Measurements from ENCODE around the gene SRP72. TPM values are rescaled to one million over a fixed set of nuclear protein-coding genes. Genes with fewer than 3 reads are reported as not detected.
"Not testable (repeated sequence)": the region's sequence is repeated elsewhere in the genome, so short reads cannot be mapped to it uniquely, and the experiment has no call there.

SRP72 gene
- total and polyA plus RNA-seq, 2 donors (not counting 1 experiment from before 2014, with no cell fraction given) = 51.9 to 111 TPM

DNA sequence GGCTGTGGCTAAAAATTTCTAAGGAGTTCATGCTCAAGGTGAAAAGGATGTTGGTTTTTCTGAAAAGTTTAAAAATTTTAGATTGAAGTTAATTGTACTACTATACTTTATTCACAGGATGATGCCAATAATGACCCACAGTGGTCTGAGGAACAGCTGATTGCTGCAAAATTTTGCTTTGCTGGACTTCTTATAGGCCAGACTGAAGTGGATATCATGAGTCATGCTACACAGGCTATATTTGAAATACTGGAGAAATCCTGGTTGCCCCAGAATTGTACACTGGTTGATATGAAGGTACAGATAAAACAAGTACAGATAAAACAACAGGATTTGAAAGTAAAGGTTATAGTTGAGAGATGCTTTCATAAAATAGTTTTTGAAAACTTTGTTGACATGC, 19.1 kb upstream of the SRP72 start:
- no peak overlapping the region for H3K27ac ChIP-seq (ENCODE audit: low read length in 2 of 2)
- no peak for ATAC-seq (ENCODE audit: low read depth)
- no peaks in the 10 kb centered on the region for H3K4me1 ChIP-seq (ENCODE audit: control insufficient read depth in 2 of 2, insufficient read depth in 2 of 2, low read length in 2 of 2)
- TF ChIP-seq EZH2 (IDR thresholded peaks at IDR 0.05; ENCODE audit: borderline replicate concordance, insufficient read depth, low read depth, low read length, poor library complexity, severe bottlenecking) = no peak
- TF ChIP-seq, protein P1, sequence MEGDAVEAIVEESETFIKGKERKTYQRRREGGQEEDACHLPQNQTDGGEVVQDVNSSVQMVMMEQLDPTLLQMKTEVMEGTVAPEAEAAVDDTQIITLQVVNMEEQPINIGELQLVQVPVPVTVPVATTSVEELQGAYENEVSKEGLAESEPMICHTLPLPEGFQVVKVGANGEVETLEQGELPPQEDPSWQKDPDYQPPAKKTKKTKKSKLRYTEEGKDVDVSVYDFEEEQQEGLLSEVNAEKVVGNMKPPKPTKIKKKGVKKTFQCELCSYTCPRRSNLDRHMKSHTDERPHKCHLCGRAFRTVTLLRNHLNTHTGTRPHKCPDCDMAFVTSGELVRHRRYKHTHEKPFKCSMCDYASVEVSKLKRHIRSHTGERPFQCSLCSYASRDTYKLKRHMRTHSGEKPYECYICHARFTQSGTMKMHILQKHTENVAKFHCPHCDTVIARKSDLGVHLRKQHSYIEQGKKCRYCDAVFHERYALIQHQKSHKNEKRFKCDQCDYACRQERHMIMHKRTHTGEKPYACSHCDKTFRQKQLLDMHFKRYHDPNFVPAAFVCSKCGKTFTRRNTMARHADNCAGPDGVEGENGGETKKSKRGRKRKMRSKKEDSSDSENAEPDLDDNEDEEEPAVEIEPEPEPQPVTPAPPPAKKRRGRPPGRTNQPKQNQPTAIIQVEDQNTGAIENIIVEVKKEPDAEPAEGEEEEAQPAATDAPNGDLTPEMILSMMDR (IDR thresholded peaks at IDR 0.05) = no peak
- peaks cover 4 to 35% of the 10 kb centered on the region in 2 experiments for H3K36me3 ChIP-seq (replicated peaks in 1 of 2; ENCODE audit: control extremely low read depth in 1 of 2, control insufficient read depth in 1 of 2, extremely low read depth in 1 of 2, insufficient read depth in 2 of 2, low read length in 1 of 2)
- intact Hi-C loops (cut with micrococcal nuclease) = no loop called here
- ChIA-PET POLR2A (no interaction called here), CTCF (no interaction called here)
- H3K9me3 ChIP-seq (ENCODE audit: control extremely low read depth in 1 of 3, control insufficient read depth in 2 of 3, insufficient read depth in 1 of 3, low read length in 2 of 3) = no peaks in the 10 kb centered on the region
- H3K4me1 Mint-ChIP-seq = no peaks in the 10 kb centered on the region
- no peak overlapping the region for H3K9ac ChIP-seq (ENCODE audit: low read length)
- no peak overlapping the region for H3K4me3 ChIP-seq (ENCODE audit: control extremely low read depth in 1 of 5, extremely low read depth in 1 of 5, insufficient read depth in 1 of 5, low read depth in 2 of 5, low read length in 4 of 5)
- H3K4me2 ChIP-seq (replicated peaks; ENCODE audit: low read depth, low read length, poor library complexity, severe bottlenecking) = no peak overlapping the region
- no peak overlapping the region for H3K27ac Mint-ChIP-seq
- no peaks in the 10 kb centered on the region for H3K27me3 ChIP-seq (replicated peaks in 1 of 4; ENCODE audit: control extremely low read depth in 1 of 4, control insufficient read depth in 3 of 4, insufficient read depth in 4 of 4, low read length in 3 of 4)
- H3K27me3 Mint-ChIP-seq = no peaks in the 10 kb centered on the region
- DNase-seq = no peak
- no peaks in the 10 kb centered on the region for H3K9me3 Mint-ChIP-seq (ENCODE audit: insufficient read depth)
- H3K79me2 ChIP-seq (ENCODE audit: control insufficient read depth, insufficient read depth, low read length) = peaks cover 11% of the 10 kb centered on the region
- no peak overlapping the region for H2AFZ ChIP-seq (ENCODE audit: insufficient read depth, low read depth, low read length, poor library complexity, severe bottlenecking)
- no peaks in the 10 kb centered on the region for H4K20me1 ChIP-seq (ENCODE audit: control insufficient read depth, insufficient read depth, low read length, poor library complexity, severe bottlenecking)
- no peak overlapping the region for H3K4me3 Mint-ChIP-seq

DNA sequence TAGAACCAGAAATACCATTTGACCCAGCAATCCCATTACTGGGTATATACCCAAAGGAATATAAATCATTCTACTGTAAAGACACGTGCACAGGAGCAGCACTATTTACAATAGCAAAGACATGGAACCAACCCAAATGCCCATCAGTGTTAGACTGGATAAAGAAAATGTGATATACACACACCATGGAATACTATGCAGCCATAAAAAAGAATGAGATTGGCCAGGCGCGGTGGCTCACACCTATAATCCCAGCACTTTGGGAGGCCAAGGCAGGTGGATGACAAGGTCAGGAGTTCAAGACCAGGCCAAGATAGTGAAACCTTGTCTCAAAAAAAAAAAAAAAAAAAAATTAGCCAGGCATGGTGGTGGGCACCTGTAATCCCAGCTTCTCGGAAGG, 17.9 kb upstream of the SRP72 start:
- H3K36me3 ChIP-seq (replicated peaks in 1 of 2; ENCODE audit: control extremely low read depth in 1 of 2, control insufficient read depth in 1 of 2, extremely low read depth in 1 of 2, insufficient read depth in 2 of 2, low read length in 1 of 2) = peaks cover 4 to 37% of the 10 kb centered on the region in 2 experiments
- H3K4me2 ChIP-seq (replicated peaks; ENCODE audit: low read depth, low read length, poor library complexity, severe bottlenecking); H3K4me3 Mint-ChIP-seq; H3K27me3 Mint-ChIP-seq; H3K9ac ChIP-seq (ENCODE audit: low read length); H3K9me3 ChIP-seq (ENCODE audit: control extremely low read depth in 1 of 3, control insufficient read depth in 2 of 3, insufficient read depth in 1 of 3, low read length in 2 of 3); H3K9me3 Mint-ChIP-seq (ENCODE audit: insufficient read depth); H3K79me2 ChIP-seq (ENCODE audit: control insufficient read depth, insufficient read depth, low read length); H3K27me3 ChIP-seq (replicated peaks in 1 of 4; ENCODE audit: control extremely low read depth in 1 of 4, control insufficient read depth in 3 of 4, insufficient read depth in 4 of 4, low read length in 3 of 4); CTCF ChIA-PET; ATAC-seq (ENCODE audit: low read depth); H2AFZ ChIP-seq (ENCODE audit: insufficient read depth, low read depth, low read length, poor library complexity, severe bottlenecking); POLR2A ChIA-PET; H3K27ac ChIP-seq (ENCODE audit: low read length in 2 of 2); intact Hi-C loops (cut with micrococcal nuclease); H4K20me1 ChIP-seq (ENCODE audit: control insufficient read depth, insufficient read depth, low read length, poor library complexity, severe bottlenecking); H3K27ac Mint-ChIP-seq; H3K4me1 ChIP-seq (ENCODE audit: control insufficient read depth in 2 of 2, insufficient read depth in 2 of 2, low read length in 2 of 2); H3K4me3 ChIP-seq (ENCODE audit: control extremely low read depth in 1 of 5, extremely low read depth in 1 of 5, insufficient read depth in 1 of 5, low read depth in 2 of 5, low read length in 4 of 5); DNase-seq; H3K4me1 Mint-ChIP-seq: not testable (repeated sequence)
- WGBS (ENCODE audit: insufficient coverage) = 100% methylated on average over 1 of the region's 4 CpGs
